HG03575 (cell line): ENCODE measurements around the gene TUG1.

ENCODE experiments used
- ATAC-seq: cut with Tn5 transposase; IDR thresholded peaks from one replicate; pipeline ENCODE4 v1.9.1; 2021; ENCODE audit not compliant: unreplicated experiment, insufficient number of reproducible peaks, low FRiP score; ENCODE audit errors: extremely low read depth

The TUG1 gene

GRCh38 chr22:30992565-30992964 lies 23.5 kb downstream of the TUG1 start:
- ATAC-seq: no peak

GRCh38 chr22:30994960-30995359 lies 25.9 kb downstream of the TUG1 start:
- ATAC-seq: no peak

- ATAC-seq: no peak
Measured at GRCh38 chr22:30996462-30996861, 27.4 kb downstream of the TUG1 start.

GRCh38 chr22:30998329-30998728 lies 29.3 kb downstream of the TUG1 start:
- no peak for ATAC-seq

GRCh38 chr22:31001124-31001770 lies 32.2 kb downstream of the TUG1 start:
- no peak for ATAC-seq

- ATAC-seq: no peak
Measured at GRCh38 chr22:31005535-31005934, 36.5 kb downstream of the TUG1 start.

- no peak for ATAC-seq
Measured at GRCh38 chr22:31019191-31019930, 50.3 kb downstream of the TUG1 start.

- no peak for ATAC-seq
Measured at GRCh38 chr22:31020334-31020733, 51.3 kb downstream of the TUG1 start.

GRCh38 chr22:31022516-31022915 lies 53.5 kb downstream of the TUG1 start:
- no peak for ATAC-seq
